Mesenchymal stem cell (in vitro differentiated cells and primary cell): ENCODE results near the gene UTP3.

ENCODE experiments used
- DNase-seq: peaks from one replicate; pipeline ENCODE4 v3.0.0-alpha.2; 2013
- H2AFZ ChIP-seq: one replicate; pipeline ENCODE4 v1.6.1; 2013; ENCODE audit warnings: low read depth, mild to moderate bottlenecking, control low read depth, inconsistent platforms, low read length, moderate library complexity
- H2AK5ac ChIP-seq: 2 replicates; pipeline ENCODE4 v1.6.1; 2013; ENCODE audit warnings: low read length, moderate library complexity, mild to moderate bottlenecking, inconsistent platforms; ENCODE audit not compliant: severe bottlenecking
- H2BK120ac ChIP-seq: one replicate; pipeline ENCODE4 v1.6.1; 2013; ENCODE audit warnings: low read depth, mild to moderate bottlenecking, inconsistent platforms, low read length, moderate library complexity
- H2BK12ac ChIP-seq, 2 experiments: one replicate each; pipeline ENCODE4 v1.6.1; 2013; ENCODE audit warnings: inconsistent platforms in 2 of 2, low read length in 2 of 2, mild to moderate bottlenecking in 2 of 2, moderate library complexity in 2 of 2, control low read depth in 1 of 2
- H2BK15ac ChIP-seq: one replicate; pipeline ENCODE4 v1.6.1; 2013; ENCODE audit warnings: mild to moderate bottlenecking, low read depth, inconsistent platforms; ENCODE audit not compliant: poor library complexity, severe bottlenecking
- H2BK5ac ChIP-seq: 2 replicates; pipeline ENCODE4 v1.6.1; 2013; ENCODE audit warnings: low read depth, mild to moderate bottlenecking, low read length, control low read depth, inconsistent platforms; ENCODE audit not compliant: poor library complexity, severe bottlenecking
- H3K14ac ChIP-seq, 2 experiments: one replicate each; pipeline ENCODE4 v1.6.1; 2013; ENCODE audit warnings: inconsistent platforms in 2 of 2, low read length in 2 of 2, control low read depth in 1 of 2, mild to moderate bottlenecking in 1 of 2, moderate library complexity in 1 of 2
- H3K18ac ChIP-seq, 2 experiments: one replicate each; pipeline ENCODE4 v1.6.1; 2013; ENCODE audit warnings: inconsistent platforms in 2 of 2, low read length in 2 of 2, control low read depth in 1 of 2, low read depth in 1 of 2, mild to moderate bottlenecking in 1 of 2
- H3K23ac ChIP-seq, 2 experiments: one replicate each; pipeline ENCODE4 v1.6.1; 2013; ENCODE audit warnings: inconsistent platforms in 2 of 2, low read length in 2 of 2, mild to moderate bottlenecking in 2 of 2, moderate library complexity in 2 of 2, control low read depth in 1 of 2
- H3K27ac ChIP-seq: 2 replicates; pipeline ENCODE4 v1.5.1; 2013; ENCODE audit warnings: mild to moderate bottlenecking, moderate library complexity, low read length, control low read depth, inconsistent platforms; ENCODE audit not compliant: poor library complexity, severe bottlenecking
- H3K27me3 ChIP-seq, 2 experiments: 2 replicates each; pipeline versions ENCODE4 v1.6.1 to v1.7.0; 2013; ENCODE audit warnings: low read length in 2 of 2, mild to moderate bottlenecking in 2 of 2, moderate library complexity in 2 of 2, control low read depth in 1 of 2, inconsistent platforms in 1 of 2; ENCODE audit not compliant: control insufficient read depth in 1 of 2, insufficient read depth in 1 of 2
- H3K36me3 ChIP-seq, 2 experiments: 2 replicates each; pipeline versions ENCODE4 v1.6.1 to v1.7.0; 2013; ENCODE audit warnings: low read length in 2 of 2, control low read depth in 1 of 2, inconsistent platforms in 1 of 2, low read depth in 1 of 2, mild to moderate bottlenecking in 1 of 2; ENCODE audit not compliant: insufficient read depth in 2 of 2, control insufficient read depth in 1 of 2
- H3K4ac ChIP-seq, 2 experiments: one replicate each; pipeline ENCODE4 v1.6.1; 2013; ENCODE audit warnings: inconsistent platforms in 2 of 2, low read length in 2 of 2, mild to moderate bottlenecking in 2 of 2, moderate library complexity in 2 of 2, control low read depth in 1 of 2, low read depth in 1 of 2
- H3K4me1 ChIP-seq: 2 replicates; pipeline ENCODE4 v1.6.1; 2013; ENCODE audit warnings: low read depth, low read length, control low read depth; ENCODE audit not compliant: control insufficient read depth, insufficient read depth
- H3K4me2 ChIP-seq: 2 replicates; pipeline ENCODE4 v1.6.1; 2013; ENCODE audit warnings: low read length, mild to moderate bottlenecking, inconsistent platforms; ENCODE audit not compliant: poor library complexity, severe bottlenecking
- H3K4me3 ChIP-seq, 2 experiments: 2 replicates each; pipeline versions ENCODE4 v1.5.1 to v1.7.0; 2013; ENCODE audit warnings: low read length in 2 of 2, mild to moderate bottlenecking in 2 of 2, control low read depth in 1 of 2, low read depth in 1 of 2; ENCODE audit not compliant: insufficient read depth in 1 of 2
- H3K79me1 ChIP-seq: replicated peaks from 2 replicates; pipeline ENCODE4 v1.6.1; 2013; ENCODE audit warnings: mild to moderate bottlenecking, control low read depth, low read length, inconsistent platforms; ENCODE audit not compliant: poor library complexity, severe bottlenecking
- H3K9ac ChIP-seq: 2 replicates; pipeline ENCODE4 v1.7.0; 2013; ENCODE audit warnings: mild to moderate bottlenecking, low read length, moderate library complexity
- H3K9me3 ChIP-seq: 2 replicates; pipeline ENCODE4 v1.7.0; 2013; ENCODE audit warnings: mild to moderate bottlenecking, low read length; ENCODE audit not compliant: control insufficient read depth
- H4K8ac ChIP-seq: one replicate; pipeline ENCODE4 v1.6.1; 2013; ENCODE audit warnings: inconsistent platforms, mild to moderate bottlenecking, low read length, moderate library complexity
- H4K91ac ChIP-seq: one replicate; pipeline ENCODE4 v1.6.1; 2013; ENCODE audit warnings: mild to moderate bottlenecking, low read length, inconsistent platforms
- WGBS: methylation state at CpG from one replicate; pipeline ENCODE4 v1.1.7; 2013; ENCODE audit warnings: mixed read lengths; 5-methylcytosine and 5-hydroxymethylcytosine counted together

The UTP3 gene

DNA sequence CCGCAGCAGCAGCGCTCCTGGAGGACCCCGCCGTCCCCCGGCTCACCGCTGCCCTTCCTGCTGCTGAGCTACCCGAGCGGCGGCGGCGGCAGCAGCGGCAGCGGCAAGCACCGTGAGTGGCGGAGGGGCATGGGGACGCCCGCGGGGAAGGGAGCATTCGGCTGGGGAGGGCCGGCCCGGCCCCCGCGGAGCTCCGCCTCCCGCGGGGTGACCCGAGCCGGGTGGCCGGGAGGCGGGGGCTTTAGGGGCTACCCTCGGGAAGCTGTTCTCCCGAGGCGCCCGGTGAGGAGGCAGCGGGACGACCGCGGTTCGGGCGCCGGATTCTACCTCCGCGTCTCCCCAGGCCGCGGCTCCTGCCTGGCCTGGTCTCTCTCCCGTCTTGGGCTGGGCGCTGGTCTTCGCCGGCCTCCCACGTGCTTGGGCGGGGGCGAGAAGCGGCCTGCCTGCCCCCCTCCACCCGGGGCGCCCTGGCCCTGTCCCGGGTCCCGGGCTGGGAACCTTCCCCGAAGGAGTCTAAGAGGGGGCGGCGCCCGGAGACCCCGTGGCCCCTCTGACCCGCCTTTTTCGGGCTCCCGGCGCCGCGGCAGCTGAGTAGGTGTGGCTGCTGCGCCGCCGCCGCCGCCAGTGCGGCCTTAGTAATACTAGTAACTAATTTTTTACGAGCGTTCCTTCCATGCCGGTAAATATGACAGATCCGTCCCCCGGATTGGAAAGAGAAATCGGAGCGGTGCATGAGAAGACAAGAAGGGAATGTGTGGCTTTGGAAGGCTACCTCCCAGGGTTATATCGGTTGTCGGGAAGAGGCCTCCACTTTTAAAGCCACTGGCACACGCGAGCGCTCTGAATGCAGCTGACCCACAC lies 17.1 kb downstream of the UTP3 start:
- peak overlapping the region; percentile 90 for H3K9ac ChIP-seq
- peak overlapping the region; percentile 34 for H2BK120ac ChIP-seq
- peak overlapping the region; percentile 54 for H4K8ac ChIP-seq
- WGBS, result 1% methylated on average over 76 of the region's 86 CpGs
- no peaks in the 10 kb centered on the region for H3K9me3 ChIP-seq
- peak overlapping the region; percentile 86 to 94 for H3K18ac ChIP-seq
- no peak overlapping the region for H2AK5ac ChIP-seq
- H3K36me3 ChIP-seq, result no peaks in the 10 kb centered on the region
- H3K27me3 ChIP-seq, result no peaks in the 10 kb centered on the region
- peak; percentile 70 for DNase-seq
- H3K4me2 ChIP-seq, result peak overlapping the region; percentile 96
- peak overlapping the region in 1 of 2 experiments; percentile 83 for H3K23ac ChIP-seq
- peaks cover 11% of the 10 kb centered on the region for H3K79me1 ChIP-seq
- H2AFZ ChIP-seq, result peak overlapping the region; percentile 95
- H3K14ac ChIP-seq, result peak overlapping the region in 1 of 2 experiments; percentile 86
- peak overlapping the region in 1 of 2 experiments; percentile 77 for H2BK12ac ChIP-seq
- peak overlapping the region in 1 of 2 experiments; percentile 88 for H3K4ac ChIP-seq
- peak overlapping the region; percentile 97 for H2BK15ac ChIP-seq
- peak overlapping the region; percentile 83 for H3K27ac ChIP-seq
- peak overlapping the region; percentile 61 for H4K91ac ChIP-seq
- peak overlapping the region; percentile 95 for H2BK5ac ChIP-seq
- peak overlapping the region; percentile 85 to 97 for H3K4me3 ChIP-seq
- peaks cover 3% of the 10 kb centered on the region for H3K4me1 ChIP-seq

GRCh38 chr4:70706044-70706461 lies 17.7 kb downstream of the UTP3 start:
- Histone ChIP-seq H3K27me3 (no peaks in the 10 kb centered on the region), H3K36me3 (no peaks in the 10 kb centered on the region), H2BK15ac (peak overlapping the region; percentile 97), H2BK12ac (no peak overlapping the region), H3K14ac (no peak overlapping the region), H2BK5ac (no peak overlapping the region), H3K4me2 (peak overlapping the region; percentile 96), H3K4ac (no peak overlapping the region), H3K4me3 (peak overlapping the region; percentile 85 to 97), H2AK5ac (no peak overlapping the region), H3K4me1 (peaks cover 3% of the 10 kb centered on the region), H3K79me1 (peaks cover 11% of the 10 kb centered on the region), H2AFZ (no peak overlapping the region), H3K9me3 (no peaks in the 10 kb centered on the region), H4K91ac (no peak overlapping the region), H3K18ac (no peak overlapping the region), H3K27ac (peak overlapping the region; percentile 83), H2BK120ac (no peak overlapping the region), H3K9ac (peak overlapping the region; percentile 90), H3K23ac (no peak overlapping the region), H4K8ac (no peak overlapping the region)
- DNase-seq, result no peak
- WGBS, result 13% methylated on average over 5 of the region's 7 CpGs

DNA sequence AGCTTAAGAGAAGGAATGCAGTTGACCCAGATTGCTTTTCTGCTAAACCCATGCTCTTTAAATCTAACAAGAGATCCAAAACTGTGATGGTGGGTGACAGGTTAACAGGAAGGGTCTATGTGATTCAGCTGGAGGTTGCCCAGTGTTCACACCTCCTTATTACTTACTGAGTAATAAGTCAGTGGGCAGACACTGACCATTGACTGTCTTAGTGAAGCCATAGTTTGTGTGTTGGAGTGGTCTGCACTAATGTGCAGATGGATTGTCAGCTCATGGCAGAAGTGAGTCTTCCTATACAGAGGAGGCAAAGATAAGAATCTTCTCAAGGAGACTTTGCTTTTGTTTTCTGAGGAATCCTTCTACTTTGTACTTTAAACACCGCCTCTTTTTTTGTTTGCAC lies 18.2 kb downstream of the UTP3 start:
- no peaks in the 10 kb centered on the region for H3K9me3 ChIP-seq
- peak overlapping the region; percentile 90 for H3K9ac ChIP-seq
- H3K4me3 ChIP-seq, result peak overlapping the region in 1 of 2 experiments; percentile 85
- no peaks in the 10 kb centered on the region for H3K27me3 ChIP-seq
- peaks cover 12% of the 10 kb centered on the region for H3K79me1 ChIP-seq
- peak overlapping the region; percentile 96 for H3K4me2 ChIP-seq
- peak; percentile 21 for DNase-seq
- H2BK15ac ChIP-seq, result no peak overlapping the region
- H2AK5ac ChIP-seq, result no peak overlapping the region
- no peak overlapping the region for H2BK5ac ChIP-seq
- H3K36me3 ChIP-seq, result no peaks in the 10 kb centered on the region
- no peak overlapping the region for H4K91ac ChIP-seq
- H3K4ac ChIP-seq, result no peak overlapping the region
- peak overlapping the region; percentile 83 for H3K27ac ChIP-seq
- H2BK12ac ChIP-seq, result no peak overlapping the region
- no peak overlapping the region for H3K14ac ChIP-seq
- no peak overlapping the region for H4K8ac ChIP-seq
- no peak overlapping the region for H2BK120ac ChIP-seq
- no peak overlapping the region for H2AFZ ChIP-seq
- WGBS, result no CpG with 5 or more reads among the region's 1 CpG
- no peak overlapping the region for H3K18ac ChIP-seq
- peaks cover 3% of the 10 kb centered on the region for H3K4me1 ChIP-seq
- H3K23ac ChIP-seq, result no peak overlapping the region

- Histone ChIP-seq H3K36me3 (no peaks in the 10 kb centered on the region), H3K23ac (no peak overlapping the region), H3K4me3 (no peak overlapping the region), H4K8ac (no peak overlapping the region), H2AK5ac (no peak overlapping the region), H3K79me1 (peaks cover 22% of the 10 kb centered on the region), H2BK12ac (no peak overlapping the region), H3K9me3 (no peaks in the 10 kb centered on the region), H3K27ac (no peak overlapping the region), H3K14ac (no peak overlapping the region), H3K4ac (no peak overlapping the region), H2BK120ac (no peak overlapping the region), H3K4me1 (peaks cover 3% of the 10 kb centered on the region), H3K4me2 (no peak overlapping the region), H3K9ac (no peak overlapping the region), H3K18ac (no peak overlapping the region), H2AFZ (no peak overlapping the region), H4K91ac (no peak overlapping the region), H2BK15ac (no peak overlapping the region), H3K27me3 (no peaks in the 10 kb centered on the region), H2BK5ac (no peak overlapping the region)
- DNase-seq, result no peak
- 100% methylated on average over 5 of the region's 7 CpGs for WGBS
Measured at GRCh38 chr4:70709611-70710205, 21.4 kb downstream of the UTP3 start.
